ENCODE data around the gene PTCD2. TPM values are rescaled to one million over a fixed set of nuclear protein-coding genes. Genes with fewer than 3 reads are reported as not detected.

The PTCD2 gene, protein sequence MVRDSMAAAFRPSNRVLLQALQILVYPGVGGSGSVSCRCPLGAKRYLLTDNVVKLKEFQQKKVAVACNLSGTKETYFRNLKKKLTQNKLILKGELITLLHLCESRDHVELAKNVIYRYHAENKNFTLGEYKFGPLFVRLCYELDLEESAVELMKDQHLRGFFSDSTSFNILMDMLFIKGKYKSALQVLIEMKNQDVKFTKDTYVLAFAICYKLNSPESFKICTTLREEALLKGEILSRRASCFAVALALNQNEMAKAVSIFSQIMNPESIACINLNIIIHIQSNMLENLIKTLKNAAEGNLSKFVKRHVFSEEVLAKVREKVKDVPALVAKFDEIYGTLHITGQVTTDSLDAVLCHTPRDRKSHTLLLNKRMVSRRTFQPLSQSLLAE
- total RNA-seq (2014; rRNA removed; shearing (Covaris generic); ENCODE audit: low replicate concordance), result 9.2 and 24.9 TPM in 2 replicates

DNA sequence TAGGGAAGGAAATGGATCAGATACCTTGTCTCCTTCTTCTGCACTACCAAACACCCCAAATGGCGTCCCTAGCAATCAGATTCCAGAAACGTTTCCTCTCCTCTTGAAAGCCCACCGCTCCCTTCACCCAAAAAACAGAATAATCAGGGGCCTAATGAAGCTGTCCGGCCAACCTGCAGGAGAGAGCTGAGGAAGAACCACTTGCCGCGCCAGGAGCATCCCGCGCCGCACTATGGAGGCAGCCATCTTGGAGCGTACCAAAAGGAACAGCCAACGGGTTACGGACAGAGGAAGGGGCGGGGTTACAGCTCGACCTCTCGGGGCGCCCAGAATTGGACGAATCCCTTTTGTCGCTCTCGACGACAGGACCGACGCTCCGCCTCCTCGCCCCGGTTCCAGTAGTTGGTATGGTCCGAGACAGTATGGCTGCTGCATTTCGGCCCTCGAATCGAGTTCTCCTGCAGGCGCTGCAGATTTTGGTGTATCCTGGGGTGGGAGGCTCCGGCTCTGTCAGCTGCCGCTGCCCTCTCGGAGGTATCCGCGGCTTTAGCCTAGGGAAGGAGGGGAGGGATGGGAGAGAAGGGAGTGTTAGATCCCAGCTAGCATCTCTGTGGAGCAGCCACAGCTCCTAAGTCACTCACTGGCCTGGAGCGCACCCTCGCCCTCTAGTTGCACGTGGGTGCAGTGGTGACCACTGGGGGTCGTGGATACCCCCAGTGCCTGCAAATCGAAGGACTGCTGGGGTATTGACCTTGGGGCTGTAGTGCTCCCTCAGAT, at the start of gene PTCD2, which contains the start of gene MRPS27:
PTCD2 (plus strand) TSS at position 398 of the 777 bp plus-strand sequence; CDS start at position 408, 10 bp downstream.
MRPS27 (minus strand) TSS at position 265 of the 777 bp plus-strand sequence; CDS start at position 246, 19 bp downstream.
- H3K36me3 ChIP-seq (ENCODE audit: insufficient read depth, low read length), result peaks cover 39% of the 10 kb centered on the region
- H2AFZ ChIP-seq (ENCODE audit: low read length), result peak within 1 kb of the TSS; percentile 85; the same call in 1 of the 2 replicates

GRCh38 chr5:72271702-72272101, 48.5 kb upstream of the PTCD2 start:
- Histone ChIP-seq H3K4me2 (ENCODE audit: low read depth, low read length, poor library complexity, severe bottlenecking) (no peak overlapping the region), H3K9me3 (ENCODE audit: low read length) (no peaks in the 10 kb centered on the region), H3K79me2 (ENCODE audit: low read length) (peaks cover 89% of the 10 kb centered on the region), H4K20me1 (ENCODE audit: insufficient read depth, low read depth, low read length) (no peaks in the 10 kb centered on the region), H3K4me3 (ENCODE audit: low read length) (no peak overlapping the region), H3K4me1 (ENCODE audit: low read length) (0 out of 2 replicates have a peak, but pooled peaks cover 3% of the 10 kb centered on the region), H3K9ac (ENCODE audit: low read length) (no peak overlapping the region), H3K27ac (ENCODE audit: low read length) (no peak overlapping the region), H3K9me2 (replicated peaks; ENCODE audit: insufficient read depth, low read length) (no peaks in the 10 kb centered on the region), H3K36me3 (ENCODE audit: insufficient read depth, low read length) (peaks cover 9% of the 10 kb centered on the region), H2AFZ (ENCODE audit: low read length) (no peak overlapping the region), H3K27me3 (ENCODE audit: low read length) (no peaks in the 10 kb centered on the region)
- DNase-seq, result no peak

More for the DNA sequence above, at the start of gene PTCD2, which contains the start of gene MRPS27:
- Histone ChIP-seq H4K20me1 (ENCODE audit: insufficient read depth, low read depth, low read length) (peaks cover 5% of the 10 kb centered on the region; the same call in 1 of the 2 replicates), H3K79me2 (ENCODE audit: low read length) (peaks cover 94% of the 10 kb centered on the region), H3K4me3 (ENCODE audit: low read length) (peak within 1 kb of the TSS; percentile 79), H3K27ac (ENCODE audit: low read length) (peak within 1 kb of the TSS; percentile 63), H3K27me3 (ENCODE audit: low read length) (no peaks in the 10 kb centered on the region), H3K4me1 (ENCODE audit: low read length) (peaks cover 33% of the 10 kb centered on the region), H3K9me2 (replicated peaks; ENCODE audit: insufficient read depth, low read length) (no peaks in the 10 kb centered on the region), H3K4me2 (ENCODE audit: low read depth, low read length, poor library complexity, severe bottlenecking) (peak within 1 kb of the TSS; percentile 93), H3K9me3 (ENCODE audit: low read length) (no peaks in the 10 kb centered on the region), H3K9ac (ENCODE audit: low read length) (peak within 1 kb of the TSS; percentile 81)
- peak; percentile 100 for DNase-seq

GRCh38 chr5:72272398-72272797, 47.8 kb upstream of the PTCD2 start:
- Histone ChIP-seq H4K20me1 (ENCODE audit: insufficient read depth, low read depth, low read length) (no peaks in the 10 kb centered on the region), H3K27me3 (ENCODE audit: low read length) (no peaks in the 10 kb centered on the region), H3K27ac (ENCODE audit: low read length) (no peak overlapping the region), H3K9me3 (ENCODE audit: low read length) (no peaks in the 10 kb centered on the region), H3K4me1 (ENCODE audit: low read length) (0 out of 2 replicates have a peak, but pooled peaks cover 3% of the 10 kb centered on the region), H3K4me2 (ENCODE audit: low read depth, low read length, poor library complexity, severe bottlenecking) (no peak overlapping the region), H2AFZ (ENCODE audit: low read length) (no peak overlapping the region), H3K9me2 (replicated peaks; ENCODE audit: insufficient read depth, low read length) (no peaks in the 10 kb centered on the region), H3K79me2 (ENCODE audit: low read length) (peaks cover 88% of the 10 kb centered on the region), H3K4me3 (ENCODE audit: low read length) (no peak overlapping the region), H3K9ac (ENCODE audit: low read length) (no peak overlapping the region), H3K36me3 (ENCODE audit: insufficient read depth, low read length) (peaks cover 9% of the 10 kb centered on the region)
- DNase-seq, result no peak

DNA sequence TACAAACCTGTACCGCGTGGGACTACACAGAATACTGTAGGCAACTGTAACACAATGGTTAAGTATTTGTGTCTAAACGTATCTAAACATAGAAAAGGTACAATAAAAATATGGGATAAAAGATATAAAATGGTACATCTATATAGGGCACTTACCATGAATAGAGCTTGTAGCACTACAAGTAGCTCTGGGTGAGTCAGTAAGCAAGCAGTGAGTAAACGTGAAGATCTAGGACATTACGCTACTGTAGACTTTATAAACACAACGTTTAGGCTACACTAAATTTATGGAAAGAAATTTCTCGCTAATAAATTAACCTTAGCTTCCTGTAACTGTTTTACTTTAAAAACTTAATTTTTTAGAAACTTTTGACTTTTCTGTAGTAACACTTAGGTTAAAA, 46.6 kb upstream of the PTCD2 start:
- Histone ChIP-seq H3K36me3 (ENCODE audit: insufficient read depth, low read length) (peaks cover 13% of the 10 kb centered on the region), H4K20me1 (ENCODE audit: insufficient read depth, low read depth, low read length) (no peaks in the 10 kb centered on the region), H3K9me2 (replicated peaks; ENCODE audit: insufficient read depth, low read length) (no peaks in the 10 kb centered on the region), H3K4me2 (ENCODE audit: low read depth, low read length, poor library complexity, severe bottlenecking) (no peak overlapping the region), H3K27me3 (ENCODE audit: low read length) (no peaks in the 10 kb centered on the region), H2AFZ (ENCODE audit: low read length) (no peak overlapping the region), H3K9me3 (ENCODE audit: low read length) (no peaks in the 10 kb centered on the region), H3K4me1 (ENCODE audit: low read length) (0 out of 2 replicates have a peak, but pooled peaks cover 3% of the 10 kb centered on the region), H3K79me2 (ENCODE audit: low read length) (peaks cover 87% of the 10 kb centered on the region), H3K4me3 (ENCODE audit: low read length) (no peak overlapping the region), H3K27ac (ENCODE audit: low read length) (no peak overlapping the region), H3K9ac (ENCODE audit: low read length) (no peak overlapping the region)
- no peak for DNase-seq

- H2AFZ ChIP-seq (ENCODE audit: low read length), result no peak overlapping the region
- H3K9ac ChIP-seq (ENCODE audit: low read length), result no peak overlapping the region
- DNase-seq, result no peak
- H3K9me3 ChIP-seq (ENCODE audit: low read length), result no peaks in the 10 kb centered on the region
- H3K36me3 ChIP-seq (ENCODE audit: insufficient read depth, low read length), result peaks cover 26% of the 10 kb centered on the region
- H3K79me2 ChIP-seq (ENCODE audit: low read length), result peaks cover 90% of the 10 kb centered on the region
- H3K27me3 ChIP-seq (ENCODE audit: low read length), result no peaks in the 10 kb centered on the region
- no peak overlapping the region for H3K27ac ChIP-seq (ENCODE audit: low read length)
- no peaks in the 10 kb centered on the region for H4K20me1 ChIP-seq (ENCODE audit: insufficient read depth, low read depth, low read length)
- no peaks in the 10 kb centered on the region for H3K9me2 ChIP-seq (replicated peaks; ENCODE audit: insufficient read depth, low read length)
- H3K4me2 ChIP-seq (ENCODE audit: low read depth, low read length, poor library complexity, severe bottlenecking), result no peak overlapping the region
- H3K4me3 ChIP-seq (ENCODE audit: low read length), result no peak overlapping the region
- 0 out of 2 replicates have a peak, but pooled peaks cover 3% of the 10 kb centered on the region for H3K4me1 ChIP-seq (ENCODE audit: low read length)
Measured at GRCh38 chr5:72276219-72276752, 43.9 kb upstream of the PTCD2 start.

DNA sequence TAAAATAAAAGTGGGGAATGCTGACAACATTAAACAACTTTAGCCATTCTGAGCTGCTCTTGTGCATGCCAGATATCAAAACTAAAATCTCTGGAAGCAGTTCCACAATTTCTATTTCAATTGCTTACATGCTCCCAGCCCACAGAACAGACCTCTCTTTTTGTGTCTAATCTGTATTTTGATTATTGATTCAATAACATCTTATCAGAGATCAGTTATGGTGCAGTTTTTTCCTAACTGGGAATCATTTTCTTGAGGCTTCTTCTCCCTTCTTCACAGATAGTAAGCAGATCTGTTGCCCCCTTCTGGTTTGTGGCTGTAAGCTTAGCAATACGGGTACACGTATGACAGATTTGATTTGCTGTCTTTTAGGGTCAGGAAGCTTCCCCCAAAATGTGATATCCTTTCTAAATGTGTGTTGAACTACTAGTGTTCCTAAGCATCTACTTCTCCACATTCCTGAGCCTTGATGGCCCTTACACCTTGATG, 39.5 kb upstream of the PTCD2 start:
- H3K27me3 ChIP-seq (ENCODE audit: low read length), result no peaks in the 10 kb centered on the region
- DNase-seq, result peak; percentile 60
- no peak overlapping the region for H3K4me3 ChIP-seq (ENCODE audit: low read length)
- no peak overlapping the region for H3K4me2 ChIP-seq (ENCODE audit: low read depth, low read length, poor library complexity, severe bottlenecking)
- peaks cover 23% of the 10 kb centered on the region for H3K4me1 ChIP-seq (ENCODE audit: low read length)
- no peaks in the 10 kb centered on the region for H3K9me2 ChIP-seq (replicated peaks; ENCODE audit: insufficient read depth, low read length)
- no peaks in the 10 kb centered on the region for H4K20me1 ChIP-seq (ENCODE audit: insufficient read depth, low read depth, low read length)
- H3K36me3 ChIP-seq (ENCODE audit: insufficient read depth, low read length), result peaks cover 32% of the 10 kb centered on the region
- H3K27ac ChIP-seq (ENCODE audit: low read length), result peak overlapping the region; percentile 11
- peaks cover 84% of the 10 kb centered on the region for H3K79me2 ChIP-seq (ENCODE audit: low read length)
- no peak overlapping the region for H2AFZ ChIP-seq (ENCODE audit: low read length)
- no peaks in the 10 kb centered on the region for H3K9me3 ChIP-seq (ENCODE audit: low read length)
- H3K9ac ChIP-seq (ENCODE audit: low read length), result no peak overlapping the region

- Histone ChIP-seq H3K36me3 (ENCODE audit: insufficient read depth, low read length) (peaks cover 32% of the 10 kb centered on the region), H3K4me2 (ENCODE audit: low read depth, low read length, poor library complexity, severe bottlenecking) (no peak overlapping the region)
Measured at GRCh38 chr5:72281430-72281763, 38.8 kb upstream of the PTCD2 start.

More at GRCh38 chr5:72281430-72281763, 38.8 kb upstream of the PTCD2 start:
- no peak overlapping the region for H3K9ac ChIP-seq (ENCODE audit: low read length)
- peaks cover 83% of the 10 kb centered on the region for H3K79me2 ChIP-seq (ENCODE audit: low read length)
- H4K20me1 ChIP-seq (ENCODE audit: insufficient read depth, low read depth, low read length), result no peaks in the 10 kb centered on the region
- DNase-seq, result no peak
- H3K9me3 ChIP-seq (ENCODE audit: low read length), result no peaks in the 10 kb centered on the region
- no peak overlapping the region for H2AFZ ChIP-seq (ENCODE audit: low read length)
- H3K4me1 ChIP-seq (ENCODE audit: low read length), result peaks cover 31% of the 10 kb centered on the region
- H3K27me3 ChIP-seq (ENCODE audit: low read length), result no peaks in the 10 kb centered on the region
- H3K4me3 ChIP-seq (ENCODE audit: low read length), result no peak overlapping the region
- peak overlapping the region; percentile 47 for H3K27ac ChIP-seq (ENCODE audit: low read length)
- no peaks in the 10 kb centered on the region for H3K9me2 ChIP-seq (replicated peaks; ENCODE audit: insufficient read depth, low read length)
